H9 (cell line): ENCODE results near the gene ALKAL2. TPM values are rescaled to one million over a fixed set of nuclear protein-coding genes. Genes with fewer than 3 reads are reported as not detected.

ENCODE experiments used
- DNase-seq: peaks from one replicate; pipeline ENCODE4 v3.0.0-alpha.2; 2017
- H2AFZ ChIP-seq: one replicate; pipeline ENCODE4 v1.6.1; 2013; ENCODE audit warnings: mild to moderate bottlenecking, low read length, control low read depth, moderate library complexity
- H2AK5ac ChIP-seq: 2 replicates; pipeline ENCODE4 v1.6.1; 2013; ENCODE audit warnings: low read length, control low read depth, mixed read lengths; ENCODE audit not compliant: insufficient read length
- H2BK120ac ChIP-seq: one replicate; pipeline ENCODE4 v1.6.1; 2013; ENCODE audit warnings: low read depth, mild to moderate bottlenecking, low read length, control low read depth, inconsistent platforms; ENCODE audit not compliant: poor library complexity, severe bottlenecking
- H2BK12ac ChIP-seq: 2 replicates; pipeline ENCODE4 v1.6.1; 2013; ENCODE audit warnings: low read length, control low read depth, mixed read lengths, low read depth; ENCODE audit not compliant: insufficient read length
- H2BK15ac ChIP-seq: 2 replicates; pipeline ENCODE4 v1.6.1; 2013; ENCODE audit warnings: low read depth, low read length, control low read depth
- H2BK20ac ChIP-seq: one replicate; pipeline ENCODE4 v1.6.1; 2013; ENCODE audit warnings: low read depth, mild to moderate bottlenecking, low read length, control low read depth, inconsistent platforms; ENCODE audit not compliant: poor library complexity, severe bottlenecking
- H2BK5ac ChIP-seq: 2 replicates; pipeline ENCODE4 v1.6.1; 2013; ENCODE audit warnings: low read length, control low read depth, mixed read lengths; ENCODE audit not compliant: insufficient read length
- H3K14ac ChIP-seq: 2 replicates; pipeline ENCODE4 v1.6.1; 2013; ENCODE audit warnings: low read length, control low read depth; ENCODE audit not compliant: insufficient read depth
- H3K18ac ChIP-seq: 2 replicates; pipeline ENCODE4 v1.6.1; 2013; ENCODE audit warnings: low read depth, mild to moderate bottlenecking, mixed read lengths, low read length, control low read depth; ENCODE audit not compliant: insufficient read length
- H3K23ac ChIP-seq: 2 replicates; pipeline ENCODE4 v1.6.1; 2013; ENCODE audit warnings: low read length, control low read depth, mixed read lengths, low read depth; ENCODE audit not compliant: insufficient read length
- H3K23me2 ChIP-seq: 2 replicates; pipeline ENCODE4 v1.6.1; 2013; ENCODE audit warnings: low read depth, mild to moderate bottlenecking, mixed read lengths, low read length, control low read depth; ENCODE audit not compliant: insufficient read length, poor library complexity, severe bottlenecking
- H3K27ac ChIP-seq: 2 replicates; pipeline ENCODE4 v1.5.1; 2013; ENCODE audit warnings: low read length, control low read depth, mixed read lengths, low read depth; ENCODE audit not compliant: insufficient read length
- H3K27me3 ChIP-seq: 2 replicates; pipeline ENCODE4 v1.6.1; 2013; ENCODE audit warnings: low read length, control low read depth, inconsistent platforms; ENCODE audit not compliant: insufficient read depth
- H3K4ac ChIP-seq: 2 replicates; pipeline ENCODE4 v1.6.1; 2013; ENCODE audit warnings: low read depth, mild to moderate bottlenecking, control low read depth, inconsistent platforms, low read length, moderate library complexity
- H3K4me1 ChIP-seq: 2 replicates; pipeline ENCODE4 v1.6.1; 2013; ENCODE audit warnings: low read length, control low read depth, inconsistent platforms; ENCODE audit not compliant: insufficient read depth
- H3K4me2 ChIP-seq: 2 replicates; pipeline ENCODE4 v1.6.1; 2013; ENCODE audit warnings: low read length, control low read depth, mixed read lengths; ENCODE audit not compliant: insufficient read length, insufficient read depth
- H3K56ac ChIP-seq: 2 replicates; pipeline ENCODE4 v1.6.1; 2013; ENCODE audit warnings: low read depth, mild to moderate bottlenecking, mixed read lengths, low read length, control low read depth; ENCODE audit not compliant: insufficient read length
- H3K79me1 ChIP-seq: 2 replicates; pipeline ENCODE4 v1.6.1; 2013; ENCODE audit warnings: low read depth, mild to moderate bottlenecking, moderate library complexity, low read length, control low read depth, inconsistent platforms; ENCODE audit not compliant: insufficient read depth, poor library complexity, severe bottlenecking
- H3K79me2 ChIP-seq: 2 replicates; pipeline ENCODE4 v1.6.1; 2013; ENCODE audit warnings: low read length, control low read depth, inconsistent platforms; ENCODE audit not compliant: insufficient read depth
- H3K9ac ChIP-seq: 2 replicates; pipeline ENCODE4 v1.6.1; 2013; ENCODE audit warnings: low read length, control low read depth, mixed read lengths; ENCODE audit not compliant: insufficient read length; ENCODE audit errors: extremely low read depth
- H3K9me3 ChIP-seq: one replicate; pipeline ENCODE4 v1.6.1; 2013; ENCODE audit warnings: low read depth, low read length, inconsistent platforms; ENCODE audit not compliant: control insufficient read depth
- H3T11ph ChIP-seq: one replicate; pipeline ENCODE4 v1.6.1; 2013; ENCODE audit warnings: mild to moderate bottlenecking, low read length, control low read depth, inconsistent platforms
- H4K20me1 ChIP-seq: one replicate; pipeline ENCODE4 v1.6.1; 2013; ENCODE audit not compliant: control insufficient read depth, insufficient read length, insufficient read depth
- H4K5ac ChIP-seq: 2 replicates; pipeline ENCODE4 v1.6.1; 2013; ENCODE audit warnings: low read depth, mild to moderate bottlenecking, mixed read lengths, low read length, control low read depth; ENCODE audit not compliant: insufficient read length
- H4K8ac ChIP-seq: replicated peaks from 2 replicates; pipeline ENCODE4 v1.6.1; 2013; ENCODE audit warnings: low read length, control low read depth, mixed read lengths, low read depth; ENCODE audit not compliant: insufficient read length
- H4K91ac ChIP-seq: 2 replicates; pipeline ENCODE4 v1.6.1; 2013; ENCODE audit warnings: low read depth, mild to moderate bottlenecking, moderate library complexity, mixed read lengths, low read length, control low read depth; ENCODE audit not compliant: insufficient read length
- H3K27ac Mint-ChIP-seq, 3 experiments: 2 replicates in 2 of 3; 3 replicates in 1 of 3; pipeline ENCODE4 v1.8.0; 2020 to 2021; ENCODE audit warnings: mixed read lengths in 3 of 3, mild to moderate bottlenecking in 1 of 3, moderate library complexity in 1 of 3
- H3K27me3 Mint-ChIP-seq: 2 replicates; pipeline ENCODE4 v1.8.0; 2021; ENCODE audit warnings: low read depth, mild to moderate bottlenecking, moderate library complexity, mixed read lengths
- H3K36me3 Mint-ChIP-seq, 3 experiments: 2 replicates in 2 of 3; 3 replicates in 1 of 3; pipeline ENCODE4 v1.8.0; 2020 to 2021; ENCODE audit warnings: low read depth in 3 of 3, mixed read lengths in 3 of 3; ENCODE audit not compliant: insufficient read depth in 1 of 3
- H3K4me1 Mint-ChIP-seq, 2 experiments: 2 replicates each; pipeline ENCODE4 v1.8.0; 2020; ENCODE audit warnings: mixed read lengths in 2 of 2
- H3K4me3 Mint-ChIP-seq, 2 experiments: 2 replicates in 1 of 2; 3 replicates in 1 of 2; pipeline ENCODE4 v1.8.0; 2020 to 2021; ENCODE audit warnings: mild to moderate bottlenecking in 2 of 2, mixed read lengths in 2 of 2, moderate library complexity in 1 of 2
- H3K9me3 Mint-ChIP-seq, 2 experiments: 2 replicates in 1 of 2; 3 replicates in 1 of 2; pipeline ENCODE4 v1.8.0; 2020; ENCODE audit warnings: mild to moderate bottlenecking in 2 of 2, mixed read lengths in 2 of 2, moderate library complexity in 1 of 2
- CTCF ChIP-seq: fragments of 200-600 bp; sonication (generic); conservative IDR thresholded peaks from 3 replicates; pipeline ENCODE4 v1.8.0; 2021; ENCODE audit warnings: antibody characterized with exemption, mild to moderate bottlenecking
- WGBS: extraction: QIAGEN DNeasy Blood & Tissue Kit; methylation state at CpG from one replicate; pipeline ENCODE4 v1.1.7; 2013; ENCODE audit warnings: missing lambda C conversion rate, low lambda C conversion rate, mixed read lengths; ENCODE audit not compliant: insufficient read length; ENCODE audit errors: extremely low coverage; 5-methylcytosine and 5-hydroxymethylcytosine counted together
- total RNA-seq: library from RNA; stranded (reverse); gene quantifications from 2 replicates; pipeline ENCODE4 v1.2.1, GENCODE V29; 2021

The ALKAL2 gene
- total RNA-seq, 1 experiment from 2014 or later: 0.48 TPM

GRCh38 chr2:273333-273732 is 14.6 kb downstream of the ALKAL2 start:
- Mint-ChIP-seq H3K4me1 (peaks cover 0 to 4% of the 10 kb centered on the region in 2 experiments; a peak in 2 of 4 replicates), H3K27ac (no peak overlapping the region), H3K9me3 (no peaks in the 10 kb centered on the region), H3K36me3 (peaks cover 21 to 59% (median 50%) of the 10 kb centered on the region in 3 experiments), H3K4me3 (no peak overlapping the region), H3K27me3 (no peaks in the 10 kb centered on the region)
- no peak overlapping the region for H2BK5ac ChIP-seq
- H3K27me3 ChIP-seq: no peaks in the 10 kb centered on the region
- H4K91ac ChIP-seq: no peak overlapping the region
- H4K20me1 ChIP-seq: peaks cover 3% of the 10 kb centered on the region
- no peak overlapping the region for H4K8ac ChIP-seq
- no peak overlapping the region for H4K5ac ChIP-seq
- peaks cover 37% of the 10 kb centered on the region for H3K79me2 ChIP-seq
- H3K9me3 ChIP-seq: no peaks in the 10 kb centered on the region
- H3K23ac ChIP-seq: no peak overlapping the region
- H3K4me1 ChIP-seq: no peaks in the 10 kb centered on the region
- DNase-seq: no peak
- H2AFZ ChIP-seq: no peak overlapping the region
- no peak overlapping the region for H3K9ac ChIP-seq
- no peak overlapping the region for H2AK5ac ChIP-seq
- no peak overlapping the region for H3K4ac ChIP-seq
- WGBS: no CpG with 5 or more reads among the region's 6 CpGs
- TF ChIP-seq CTCF: no peak
- H2BK12ac ChIP-seq: no peak overlapping the region
- no peak overlapping the region for H2BK120ac ChIP-seq
- no peak overlapping the region for H3K56ac ChIP-seq
- H3K4me2 ChIP-seq: no peak overlapping the region
- H3K18ac ChIP-seq: no peak overlapping the region
- peaks cover 20% of the 10 kb centered on the region for H3K79me1 ChIP-seq
- H3K27ac ChIP-seq: no peak overlapping the region
- H3K14ac ChIP-seq: no peak overlapping the region
- H2BK20ac ChIP-seq: no peak overlapping the region
- H3K23me2 ChIP-seq: no peaks in the 10 kb centered on the region
- no peak overlapping the region for H2BK15ac ChIP-seq
- no peak overlapping the region for H3T11ph ChIP-seq
